GM23338 (cell line): Measurements from ENCODE around the gene ZC2HC1B. TPM values are rescaled to one million over a fixed set of nuclear protein-coding genes. Genes with fewer than 3 reads are reported as not detected.

Source experiments
- ATAC-seq: fragments of 200-7000 bp; cut with Tn5 transposase; 3 replicates; pipeline ENCODE4 v1.9.1; 2020
- DNase-seq: peaks from one replicate; pipeline ENCODE4 v3.0.0-alpha.2; 2015; ENCODE audit warnings: low spot score
- H2AFZ ChIP-seq: fragments of 200-600 bp; sonication (generic); 2 replicates; pipeline ENCODE4 v1.8.0; 2016; ENCODE audit warnings: antibody characterized with exemption, mild to moderate bottlenecking, moderate library complexity
- H3F3A ChIP-seq: fragments of 200-600 bp; sonication (generic); replicated peaks from 2 replicates; pipeline ENCODE4 v1.8.0; 2017; ENCODE audit warnings: antibody characterized with exemption, mixed run types, low read depth
- H3K27ac ChIP-seq: fragments of 200-600 bp; sonication (generic); 2 replicates; pipeline ENCODE4 v1.6.1; 2016; ENCODE audit warnings: low read depth
- H3K27me3 ChIP-seq: fragments of 200-600 bp; sonication (generic); 2 replicates; pipeline ENCODE4 v1.8.0; 2016; ENCODE audit warnings: mild to moderate bottlenecking, mixed run types, moderate library complexity; ENCODE audit not compliant: insufficient read depth
- H3K36me3 ChIP-seq: fragments of 200-600 bp; sonication (generic); 2 replicates; pipeline ENCODE4 v1.8.0; 2016; ENCODE audit warnings: mild to moderate bottlenecking; ENCODE audit not compliant: insufficient read depth
- H3K4me1 ChIP-seq: fragments of 200-600 bp; sonication (generic); 2 replicates; pipeline ENCODE4 v1.8.0; 2016; ENCODE audit warnings: mild to moderate bottlenecking, moderate library complexity; ENCODE audit not compliant: insufficient read depth
- H3K4me2 ChIP-seq: fragments of 200-600 bp; sonication (generic); 2 replicates; pipeline ENCODE4 v1.7.1; 2017; ENCODE audit warnings: mixed run types
- H3K4me3 ChIP-seq: fragments of 200-600 bp; sonication (generic); 2 replicates; pipeline ENCODE4 v1.6.1; 2016; ENCODE audit warnings: mixed run types
- H3K79me2 ChIP-seq: fragments of 200-600 bp; sonication (generic); replicated peaks from 2 replicates; pipeline ENCODE4 v1.8.0; 2017; ENCODE audit warnings: mild to moderate bottlenecking; ENCODE audit not compliant: insufficient read depth
- H3K9me2 ChIP-seq: fragments of 200-600 bp; sonication (generic); 2 replicates; pipeline ENCODE4 v1.8.0; 2017; ENCODE audit not compliant: insufficient read depth
- H4K20me1 ChIP-seq: fragments of 200-600 bp; sonication (generic); replicated peaks from 2 replicates; pipeline ENCODE4 v1.8.0; 2017; ENCODE audit warnings: mild to moderate bottlenecking; ENCODE audit not compliant: insufficient read depth
- H3K27ac Mint-ChIP-seq: 2 replicates; pipeline ENCODE4 v1.8.0; 2020; ENCODE audit warnings: inconsistent platforms, mild to moderate bottlenecking, moderate library complexity, mixed read lengths
- H3K27me3 Mint-ChIP-seq: 3 replicates; pipeline ENCODE4 v1.8.0; 2022; ENCODE audit warnings: low read depth, mild to moderate bottlenecking, moderate library complexity, mixed read lengths, inconsistent platforms; ENCODE audit not compliant: insufficient read depth, poor library complexity
- H3K36me3 Mint-ChIP-seq: 3 replicates; pipeline ENCODE4 v1.8.0; 2021; ENCODE audit warnings: low read depth, mild to moderate bottlenecking, inconsistent platforms, moderate library complexity, mixed read lengths
- H3K4me1 Mint-ChIP-seq: 3 replicates; pipeline ENCODE4 v1.8.0; 2020; ENCODE audit warnings: mild to moderate bottlenecking, inconsistent platforms, mixed read lengths
- H3K4me3 Mint-ChIP-seq: 3 replicates; pipeline ENCODE4 v1.8.0; 2021; ENCODE audit warnings: moderate library complexity, mild to moderate bottlenecking, inconsistent platforms, mixed read lengths
- H3K9me3 Mint-ChIP-seq: 3 replicates; pipeline ENCODE4 v1.8.0; 2020; ENCODE audit warnings: moderate library complexity, mild to moderate bottlenecking, inconsistent platforms, mixed read lengths
- CREB1 ChIP-seq: fragments of 250-450 bp; sonication (Bioruptor Pico); IDR thresholded peaks from 2 replicates; pipeline ENCODE4 v1.5.0; 2020; ENCODE audit warnings: low read depth, mild to moderate bottlenecking, moderate library complexity
- EZH2 ChIP-seq: fragments of 200-600 bp; sonication (generic); IDR thresholded peaks from one replicate; pipeline ENCODE4 v1.8.0; 2017; ENCODE audit warnings: antibody characterized with exemption, mild to moderate bottlenecking, low read depth; ENCODE audit not compliant: unreplicated experiment
- EZH2phosphoT487 ChIP-seq: fragments of 200-600 bp; sonication (generic); IDR thresholded peaks from one replicate; pipeline ENCODE4 v1.8.1; 2018; ENCODE audit warnings: antibody characterized with exemption; ENCODE audit not compliant: unreplicated experiment
- JUNB ChIP-seq: IDR thresholded peaks from one replicate; pipeline ENCODE4 v1.6.1; 2016; ENCODE audit warnings: antibody characterized with exemption; ENCODE audit not compliant: unreplicated experiment
- NANOG ChIP-seq: IDR thresholded peaks from 2 replicates; pipeline ENCODE4 v1.6.1; 2016; ENCODE audit warnings: antibody characterized with exemption, borderline replicate concordance
- POLR2AphosphoS5 ChIP-seq: IDR thresholded peaks from 2 replicates; pipeline ENCODE4 v1.6.1; 2016; ENCODE audit warnings: antibody characterized with exemption, low read depth
- REST ChIP-seq: IDR thresholded peaks from one replicate; pipeline ENCODE4 v1.6.1; 2018; ENCODE audit warnings: antibody characterized with exemption; ENCODE audit not compliant: unreplicated experiment
- STAT1 ChIP-seq: IDR thresholded peaks from one replicate; pipeline ENCODE4 v1.6.1; 2016; ENCODE audit warnings: antibody characterized with exemption; ENCODE audit not compliant: unreplicated experiment
- ZNF114 ChIP-seq: fragments of 250-450 bp; sonication (Bioruptor Pico); IDR thresholded peaks from 2 replicates; pipeline ENCODE4 v1.5.0; 2020; ENCODE audit warnings: mild to moderate bottlenecking, moderate library complexity
- ZNF331 ChIP-seq: fragments of 250-450 bp; sonication (Bioruptor Pico); IDR thresholded peaks from 2 replicates; pipeline ENCODE4 v1.5.0; 2020; ENCODE audit warnings: low read depth, mild to moderate bottlenecking, moderate library complexity
- polyA plus RNA-seq: library from polyadenylated mRNA; unstranded; fragments of >200 nt; fragmentation: Nextera tagmentation; extraction: Ambion mirVana; gene quantifications from 2 replicates; pipeline ENCODE4 v1.2.1, GENCODE V29; 2016
- total RNA-seq: library from RNA; depleted of rRNA; stranded (reverse); fragments of >200 nt; shearing (Covaris generic); gene quantifications from 2 replicates; pipeline ENCODE4 v1.2.3, GENCODE V29; 2014
- TF ChIP-seq, protein P1 (sequence below), 2 experiments: fragments of 200-600 bp in 1 of 2; sonication (generic) in 1 of 2; conservative IDR thresholded peaks; 2 replicates each; pipeline versions ENCODE4 v1.5.1 to v1.6.1; 2016 to 2017; ENCODE audit warnings: antibody characterized with exemption in 2 of 2, low read depth in 2 of 2, mild to moderate bottlenecking in 2 of 2, moderate library complexity in 1 of 2
- TF ChIP-seq, protein P2 (sequence below): fragments of 250-450 bp; sonication (Bioruptor Pico); IDR thresholded peaks from 2 replicates; pipeline ENCODE4 v1.5.0; 2020; ENCODE audit warnings: mild to moderate bottlenecking, moderate library complexity
- TF ChIP-seq, protein P3 (sequence below): IDR thresholded peaks from 2 replicates; pipeline ENCODE4 v1.6.1; 2016; ENCODE audit warnings: antibody characterized with exemption

The ZC2HC1B gene
- total and polyA plus RNA-seq, 2 experiments from 2014 or later, result not detected

DNA sequence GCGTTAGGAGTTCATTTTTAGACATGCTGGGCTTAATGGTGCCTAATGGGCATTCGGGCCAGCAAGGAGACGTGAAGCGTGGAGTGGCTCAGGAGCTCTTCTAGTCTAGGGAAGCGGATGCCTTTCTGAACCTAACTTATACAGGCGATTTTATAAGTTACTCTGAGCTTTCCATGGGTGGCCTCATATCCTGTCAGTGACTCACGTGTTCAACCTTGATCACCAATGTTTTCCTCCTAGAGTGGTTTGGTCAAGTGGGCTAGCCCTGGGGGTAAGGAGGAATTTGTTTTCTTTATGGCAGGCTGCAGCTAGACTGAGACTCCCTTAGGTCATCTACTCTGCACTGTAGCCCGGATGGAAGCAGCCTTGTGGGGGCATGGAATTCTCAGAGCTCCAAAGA, 91.7 kb downstream of the ZC2HC1B start:
- no peaks in the 10 kb centered on the region; the same call in none of the 2 replicates for H3F3A ChIP-seq
- no peaks in the 10 kb centered on the region for H3K36me3 Mint-ChIP-seq
- H3K27me3 Mint-ChIP-seq, result peaks cover 38% of the 10 kb centered on the region
- H3K27ac Mint-ChIP-seq, result no peak overlapping the region
- H3K9me2 ChIP-seq, result 0 out of 2 replicates have a peak, but pooled peaks cover 3% of the 10 kb centered on the region
- H3K36me3 ChIP-seq, result no peaks in the 10 kb centered on the region
- ATAC-seq (no peak), DNase-seq (no peak)
- TF ChIP-seq CREB1 (CRISPR knock-in tag), result no peak
- TF ChIP-seq, protein P1, sequence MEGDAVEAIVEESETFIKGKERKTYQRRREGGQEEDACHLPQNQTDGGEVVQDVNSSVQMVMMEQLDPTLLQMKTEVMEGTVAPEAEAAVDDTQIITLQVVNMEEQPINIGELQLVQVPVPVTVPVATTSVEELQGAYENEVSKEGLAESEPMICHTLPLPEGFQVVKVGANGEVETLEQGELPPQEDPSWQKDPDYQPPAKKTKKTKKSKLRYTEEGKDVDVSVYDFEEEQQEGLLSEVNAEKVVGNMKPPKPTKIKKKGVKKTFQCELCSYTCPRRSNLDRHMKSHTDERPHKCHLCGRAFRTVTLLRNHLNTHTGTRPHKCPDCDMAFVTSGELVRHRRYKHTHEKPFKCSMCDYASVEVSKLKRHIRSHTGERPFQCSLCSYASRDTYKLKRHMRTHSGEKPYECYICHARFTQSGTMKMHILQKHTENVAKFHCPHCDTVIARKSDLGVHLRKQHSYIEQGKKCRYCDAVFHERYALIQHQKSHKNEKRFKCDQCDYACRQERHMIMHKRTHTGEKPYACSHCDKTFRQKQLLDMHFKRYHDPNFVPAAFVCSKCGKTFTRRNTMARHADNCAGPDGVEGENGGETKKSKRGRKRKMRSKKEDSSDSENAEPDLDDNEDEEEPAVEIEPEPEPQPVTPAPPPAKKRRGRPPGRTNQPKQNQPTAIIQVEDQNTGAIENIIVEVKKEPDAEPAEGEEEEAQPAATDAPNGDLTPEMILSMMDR (conservative IDR thresholded peaks at IDR 0.05; ENCODE audit: low read depth in 2 of 2), result no peak
- TF ChIP-seq STAT1, result no peak
- TF ChIP-seq JUNB, result no peak
- no peak for TF ChIP-seq EZH2
- TF ChIP-seq POLR2AphosphoS5, result no peak
- TF ChIP-seq REST, result no peak
- TF ChIP-seq ZNF331, result no peak
- TF ChIP-seq ZNF114 (CRISPR knock-in tag), result no peak
- no peak for TF ChIP-seq NANOG
- TF ChIP-seq EZH2phosphoT487, result no peak
- TF ChIP-seq, protein P2, sequence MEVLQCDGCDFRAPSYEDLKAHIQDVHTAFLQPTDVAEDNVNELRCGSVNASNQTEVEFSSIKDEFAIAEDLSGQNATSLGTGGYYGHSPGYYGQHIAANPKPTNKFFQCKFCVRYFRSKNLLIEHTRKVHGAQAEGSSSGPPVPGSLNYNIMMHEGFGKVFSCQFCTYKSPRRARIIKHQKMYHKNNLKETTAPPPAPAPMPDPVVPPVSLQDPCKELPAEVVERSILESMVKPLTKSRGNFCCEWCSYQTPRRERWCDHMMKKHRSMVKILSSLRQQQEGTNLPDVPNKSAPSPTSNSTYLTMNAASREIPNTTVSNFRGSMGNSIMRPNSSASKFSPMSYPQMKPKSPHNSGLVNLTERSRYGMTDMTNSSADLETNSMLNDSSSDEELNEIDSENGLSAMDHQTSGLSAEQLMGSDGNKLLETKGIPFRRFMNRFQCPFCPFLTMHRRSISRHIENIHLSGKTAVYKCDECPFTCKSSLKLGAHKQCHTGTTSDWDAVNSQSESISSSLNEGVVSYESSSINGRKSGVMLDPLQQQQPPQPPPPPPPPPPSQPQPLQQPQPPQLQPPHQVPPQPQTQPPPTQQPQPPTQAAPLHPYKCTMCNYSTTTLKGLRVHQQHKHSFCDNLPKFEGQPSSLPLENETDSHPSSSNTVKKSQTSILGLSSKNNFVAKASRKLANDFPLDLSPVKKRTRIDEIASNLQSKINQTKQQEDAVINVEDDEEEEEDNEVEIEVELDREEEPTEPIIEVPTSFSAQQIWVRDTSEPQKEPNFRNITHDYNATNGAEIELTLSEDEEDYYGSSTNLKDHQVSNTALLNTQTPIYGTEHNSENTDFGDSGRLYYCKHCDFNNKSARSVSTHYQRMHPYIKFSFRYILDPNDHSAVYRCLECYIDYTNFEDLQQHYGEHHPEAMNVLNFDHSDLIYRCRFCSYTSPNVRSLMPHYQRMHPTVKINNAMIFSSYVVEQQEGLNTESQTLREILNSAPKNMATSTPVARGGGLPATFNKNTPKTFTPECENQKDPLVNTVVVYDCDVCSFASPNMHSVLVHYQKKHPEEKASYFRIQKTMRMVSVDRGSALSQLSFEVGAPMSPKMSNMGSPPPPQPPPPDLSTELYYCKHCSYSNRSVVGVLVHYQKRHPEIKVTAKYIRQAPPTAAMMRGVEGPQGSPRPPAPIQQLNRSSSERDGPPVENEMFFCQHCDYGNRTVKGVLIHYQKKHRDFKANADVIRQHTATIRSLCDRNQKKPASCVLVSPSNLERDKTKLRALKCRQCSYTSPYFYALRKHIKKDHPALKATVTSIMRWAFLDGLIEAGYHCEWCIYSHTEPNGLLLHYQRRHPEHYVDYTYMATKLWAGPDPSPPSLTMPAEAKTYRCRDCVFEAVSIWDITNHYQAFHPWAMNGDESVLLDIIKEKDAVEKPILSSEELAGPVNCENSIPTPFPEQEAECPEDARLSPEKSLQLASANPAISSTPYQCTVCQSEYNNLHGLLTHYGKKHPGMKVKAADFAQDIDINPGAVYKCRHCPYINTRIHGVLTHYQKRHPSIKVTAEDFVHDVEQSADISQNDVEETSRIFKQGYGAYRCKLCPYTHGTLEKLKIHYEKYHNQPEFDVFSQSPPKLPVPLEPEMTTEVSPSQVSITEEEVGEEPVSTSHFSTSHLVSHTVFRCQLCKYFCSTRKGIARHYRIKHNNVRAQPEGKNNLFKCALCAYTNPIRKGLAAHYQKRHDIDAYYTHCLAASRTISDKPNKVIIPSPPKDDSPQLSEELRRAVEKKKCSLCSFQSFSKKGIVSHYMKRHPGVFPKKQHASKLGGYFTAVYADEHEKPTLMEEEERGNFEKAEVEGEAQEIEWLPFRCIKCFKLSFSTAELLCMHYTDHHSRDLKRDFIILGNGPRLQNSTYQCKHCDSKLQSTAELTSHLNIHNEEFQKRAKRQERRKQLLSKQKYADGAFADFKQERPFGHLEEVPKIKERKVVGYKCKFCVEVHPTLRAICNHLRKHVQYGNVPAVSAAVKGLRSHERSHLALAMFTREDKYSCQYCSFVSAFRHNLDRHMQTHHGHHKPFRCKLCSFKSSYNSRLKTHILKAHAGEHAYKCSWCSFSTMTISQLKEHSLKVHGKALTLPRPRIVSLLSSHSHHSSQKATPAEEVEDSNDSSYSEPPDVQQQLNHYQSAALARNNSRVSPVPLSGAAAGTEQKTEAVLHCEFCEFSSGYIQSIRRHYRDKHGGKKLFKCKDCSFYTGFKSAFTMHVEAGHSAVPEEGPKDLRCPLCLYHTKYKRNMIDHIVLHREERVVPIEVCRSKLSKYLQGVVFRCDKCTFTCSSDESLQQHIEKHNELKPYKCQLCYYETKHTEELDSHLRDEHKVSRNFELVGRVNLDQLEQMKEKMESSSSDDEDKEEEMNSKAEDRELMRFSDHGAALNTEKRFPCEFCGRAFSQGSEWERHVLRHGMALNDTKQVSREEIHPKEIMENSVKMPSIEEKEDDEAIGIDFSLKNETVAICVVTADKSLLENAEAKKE (CRISPR knock-in tag), result no peak
- TF ChIP-seq, protein P3, sequence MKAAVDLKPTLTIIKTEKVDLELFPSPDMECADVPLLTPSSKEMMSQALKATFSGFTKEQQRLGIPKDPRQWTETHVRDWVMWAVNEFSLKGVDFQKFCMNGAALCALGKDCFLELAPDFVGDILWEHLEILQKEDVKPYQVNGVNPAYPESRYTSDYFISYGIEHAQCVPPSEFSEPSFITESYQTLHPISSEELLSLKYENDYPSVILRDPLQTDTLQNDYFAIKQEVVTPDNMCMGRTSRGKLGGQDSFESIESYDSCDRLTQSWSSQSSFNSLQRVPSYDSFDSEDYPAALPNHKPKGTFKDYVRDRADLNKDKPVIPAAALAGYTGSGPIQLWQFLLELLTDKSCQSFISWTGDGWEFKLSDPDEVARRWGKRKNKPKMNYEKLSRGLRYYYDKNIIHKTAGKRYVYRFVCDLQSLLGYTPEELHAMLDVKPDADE, result no peak
- H3K4me1 Mint-ChIP-seq, result peaks cover 34% of the 10 kb centered on the region
- H3K79me2 ChIP-seq, result no peaks in the 10 kb centered on the region
- peaks cover 43% of the 10 kb centered on the region for H3K4me1 ChIP-seq
- no peak overlapping the region for H3K4me2 ChIP-seq
- H3K27me3 ChIP-seq, result peaks cover 94% of the 10 kb centered on the region
- H3K4me3 Mint-ChIP-seq, result no peak overlapping the region
- no peak overlapping the region for H3K4me3 ChIP-seq
- H4K20me1 ChIP-seq, result no peaks in the 10 kb centered on the region
- H3K27ac ChIP-seq, result no peak overlapping the region
- no peaks in the 10 kb centered on the region for H3K9me3 Mint-ChIP-seq
- no peak overlapping the region for H2AFZ ChIP-seq
